Adrenal gland (tissue), 12 donors: Measurements from ENCODE around the gene PDE6B. TPM values are rescaled to one million over a fixed set of nuclear protein-coding genes. Genes with fewer than 3 reads are reported as not detected.

Experiments
- DNase-seq, 7 donors: peaks; one replicate each; pipeline ENCODE4 v3.0.0-alpha.2; 2019 to 2020
- H3K27ac ChIP-seq, 5 donors: fragments of 200-600 bp; sonication (generic) in 4 of 5; 1 replicate in 3 of 5; 2 replicates in 2 of 5; pipeline versions ENCODE4 v1.5.1 to v1.8.0; 2016 to 2020; ENCODE audit warnings: mild to moderate bottlenecking in 1 of 5
- H3K27me3 ChIP-seq: fragments of 200-600 bp; 2 replicates; pipeline ENCODE4 v1.8.0; 2021
- H3K36me3 ChIP-seq, 2 donors: fragments of 200-600 bp; replicated peaks in 1 of 2; 1 replicate in 1 of 2; 2 replicates in 1 of 2; pipeline versions ENCODE4 v1.5.1 to v1.8.0; 2018 to 2022
- H3K4me1 ChIP-seq, 2 donors: fragments of 200-600 bp; replicated peaks in 1 of 2; 1 replicate in 1 of 2; 2 replicates in 1 of 2; pipeline versions ENCODE4 v1.5.1 to v1.8.0; 2018 to 2021
- H3K4me3 ChIP-seq, 4 donors: fragments of 200-600 bp; sonication (generic) in 3 of 4; one replicate each; pipeline ENCODE4 v1.5.1; 2016 to 2018
- H3K9me3 ChIP-seq, 3 donors: fragments of 200-600 bp; sonication (generic) in 1 of 3; replicated peaks in 1 of 3; 1 replicate in 2 of 3; 2 replicates in 1 of 3; pipeline versions ENCODE4 v1.5.1 to v1.8.0; 2016 to 2021
- POLR2A ChIP-seq, 2 donors: fragments of 450-650 bp; IDR thresholded peaks; one replicate each; pipeline ENCODE4 v1.6.1; 2017; ENCODE audit warnings: antibody characterized with exemption in 2 of 2, mild to moderate bottlenecking in 2 of 2, moderate library complexity in 1 of 2
- WGBS, 4 donors: extraction: QIAGEN DNeasy Blood & Tissue Kit in 2 of 4; methylation state at CpG; one replicate each; pipeline versions ENCODE4 v1.1.5 to v1.1.7; 2013 to 2017; 5-methylcytosine and 5-hydroxymethylcytosine counted together
- intact Hi-C, 2 donors: fragments of 100-400 bp; cut with DNase I; formaldehyde crosslinking; loops; one replicate each; pipeline versions ENCODE4 v1.14.1 to v1.15.0; 2022 to 2023
- polyA plus RNA-seq, 3 donors: library from polyadenylated mRNA; stranded (reverse); fragments of 200-250 nt in 2 of 3; fragments of 350-450 nt in 1 of 3; fragmentation: Illumina TruSeq in 1 of 3; extraction: RNeasy Lipid Tissue Mini Kit (QIAGEN cat#74804) in 1 of 3; gene quantifications; one replicate each; pipeline ENCODE4 v1.2.3, GENCODE V29; 2013 to 2014
- total RNA-seq, 9 donors: library from RNA; depleted of rRNA in 4 of 9; stranded (reverse); fragments of >200 nt in 4 of 9; fragments of 120-200 nt in 1 of 9; fragmentation: NEBNext Ultra II Directional in 1 of 9; extraction: Animal tissue kit (Norgen Biotek cat#: 25700) in 1 of 9; gene quantifications; one replicate each; pipeline versions ENCODE4 v1.1.0 to v1.2.4, GENCODE V29; 2013 to 2023
- TF ChIP-seq, protein P1 (sequence below), 6 experiments: fragments of 450-650 bp in 4 of 6; fragments of 200-600 bp in 2 of 6; sonication (generic) in 1 of 6; IDR thresholded peaks; 1 replicate in 5 of 6; 2 replicates in 1 of 6; pipeline versions ENCODE4 v1.5.1 to v1.8.0; 2016 to 2021; ENCODE audit warnings: antibody characterized with exemption in 6 of 6, mild to moderate bottlenecking in 2 of 6, moderate library complexity in 1 of 6
- donor health status: healthy with polysubstance abuse.
- donor health status: Bipolar disorder and iron deficiency.
- donor health status: DM: yes; HTN: yes; CAD: no.
- donor health status: DM: no; HTN: no; CAD: no.
- donor health status: DM: no; HTN: no; CAD: no.
- donor health status: DM: yes; HTN: yes; CAD: no.

The PDE6B gene
- total and polyA plus RNA-seq, 12 donors, result 0.68 to 26.6 (median 1.9) TPM; not detected in 2

GRCh38 chr4:622996-623913 lies 2.1 kb upstream of the PDE6B start:
- intact Hi-C loops, result no loop called here
- Histone ChIP-seq H3K4me3 (no peak overlapping the region), H3K27me3 (no peaks in the 10 kb centered on the region), H3K27ac (no peak overlapping the region), H3K4me1 (no peaks in the 10 kb centered on the region), H3K36me3 (no peaks in the 10 kb centered on the region), H3K9me3 (no peaks in the 10 kb centered on the region)
- DNase-seq, result no peak
- 73 to 77% (median 75%) methylated on average over 21 to 24 of the region's 24 CpGs for WGBS, 4 donors
- TF ChIP-seq, protein P1, sequence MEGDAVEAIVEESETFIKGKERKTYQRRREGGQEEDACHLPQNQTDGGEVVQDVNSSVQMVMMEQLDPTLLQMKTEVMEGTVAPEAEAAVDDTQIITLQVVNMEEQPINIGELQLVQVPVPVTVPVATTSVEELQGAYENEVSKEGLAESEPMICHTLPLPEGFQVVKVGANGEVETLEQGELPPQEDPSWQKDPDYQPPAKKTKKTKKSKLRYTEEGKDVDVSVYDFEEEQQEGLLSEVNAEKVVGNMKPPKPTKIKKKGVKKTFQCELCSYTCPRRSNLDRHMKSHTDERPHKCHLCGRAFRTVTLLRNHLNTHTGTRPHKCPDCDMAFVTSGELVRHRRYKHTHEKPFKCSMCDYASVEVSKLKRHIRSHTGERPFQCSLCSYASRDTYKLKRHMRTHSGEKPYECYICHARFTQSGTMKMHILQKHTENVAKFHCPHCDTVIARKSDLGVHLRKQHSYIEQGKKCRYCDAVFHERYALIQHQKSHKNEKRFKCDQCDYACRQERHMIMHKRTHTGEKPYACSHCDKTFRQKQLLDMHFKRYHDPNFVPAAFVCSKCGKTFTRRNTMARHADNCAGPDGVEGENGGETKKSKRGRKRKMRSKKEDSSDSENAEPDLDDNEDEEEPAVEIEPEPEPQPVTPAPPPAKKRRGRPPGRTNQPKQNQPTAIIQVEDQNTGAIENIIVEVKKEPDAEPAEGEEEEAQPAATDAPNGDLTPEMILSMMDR (IDR thresholded peaks at IDR 0.05), result no peak
- TF ChIP-seq POLR2A (IDR thresholded peaks at IDR 0.05), result no peak

DNA sequence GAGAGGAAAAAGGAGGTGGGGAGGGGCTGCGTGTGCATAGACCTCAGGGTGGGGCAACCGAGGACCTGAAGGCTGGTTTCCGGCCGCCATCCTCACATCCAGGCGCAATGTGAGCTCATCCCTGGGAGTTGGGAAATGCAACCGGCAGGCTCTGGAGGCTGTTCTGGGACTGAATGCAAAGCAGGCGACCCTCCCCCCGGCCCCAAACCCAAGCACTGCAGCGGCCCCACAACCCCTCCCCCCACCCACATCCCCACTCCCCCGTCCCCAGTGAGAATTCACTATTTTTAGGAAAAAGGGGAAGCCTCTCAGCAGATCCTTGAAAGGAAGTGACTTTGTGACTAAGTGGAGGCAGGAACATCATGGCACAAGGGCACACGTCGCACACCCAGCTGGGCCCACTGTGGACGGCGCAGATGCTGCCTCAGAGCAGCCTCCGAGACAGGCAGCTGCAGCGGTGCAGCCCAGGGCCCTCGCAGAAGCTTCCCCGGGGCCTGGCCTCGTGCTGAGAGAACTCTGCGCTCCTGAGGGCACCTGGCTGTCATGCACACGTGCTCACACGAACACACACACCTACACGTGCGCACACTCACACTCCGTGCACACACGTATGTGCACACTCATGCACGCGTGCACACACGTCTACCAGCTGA lies 1.3 kb upstream of the PDE6B start:
- no peak for TF ChIP-seq POLR2A (IDR thresholded peaks at IDR 0.05)
- TF ChIP-seq, protein P1 (IDR thresholded peaks at IDR 0.05), result no peak
- intact Hi-C loops, result no loop called here
- 47 to 62% (median 54%) methylated on average over 16 to 29 of the region's 29 CpGs for WGBS, 4 donors

DNA sequence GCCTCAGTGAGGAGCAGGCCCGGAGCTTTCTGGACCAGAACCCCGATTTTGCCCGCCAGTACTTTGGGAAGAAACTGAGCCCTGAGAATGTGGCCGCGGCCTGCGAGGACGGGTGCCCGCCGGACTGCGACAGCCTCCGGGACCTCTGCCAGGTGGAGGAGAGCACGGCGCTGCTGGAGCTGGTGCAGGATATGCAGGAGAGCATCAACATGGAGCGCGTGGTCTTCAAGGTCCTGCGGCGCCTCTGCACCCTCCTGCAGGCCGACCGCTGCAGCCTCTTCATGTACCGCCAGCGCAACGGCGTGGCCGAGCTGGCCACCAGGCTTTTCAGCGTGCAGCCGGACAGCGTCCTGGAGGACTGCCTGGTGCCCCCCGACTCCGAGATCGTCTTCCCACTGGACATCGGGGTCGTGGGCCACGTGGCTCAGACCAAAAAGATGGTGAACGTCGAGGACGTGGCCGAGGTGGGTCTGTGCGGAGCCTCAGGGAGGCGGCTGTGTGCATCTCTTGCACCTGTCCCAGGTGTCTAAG lies 323 bp downstream of the PDE6B start:
- TF ChIP-seq POLR2A (IDR thresholded peaks at IDR 0.05), result no peak
- TF ChIP-seq, protein P1 (IDR thresholded peaks at IDR 0.05), result no peak
- Histone ChIP-seq H3K4me1 (no peaks in the 10 kb centered on the region), H3K9me3 (no peaks in the 10 kb centered on the region), H3K27me3 (no peaks in the 10 kb centered on the region), H3K36me3 (no peaks in the 10 kb centered on the region), H3K27ac (no peak overlapping the region), H3K4me3 (no peak overlapping the region)
- WGBS, 4 donors, result 85 to 92% (median 87%) methylated on average over 12 to 39 of the region's 39 CpGs
- no peak for DNase-seq
- intact Hi-C loops, result no loop called here

More for the DNA sequence above, 1.3 kb upstream of the PDE6B start:
- Histone ChIP-seq H3K27ac (no peak overlapping the region), H3K4me3 (no peak overlapping the region), H3K36me3 (no peaks in the 10 kb centered on the region), H3K4me1 (no peaks in the 10 kb centered on the region), H3K9me3 (no peaks in the 10 kb centered on the region), H3K27me3 (no peaks in the 10 kb centered on the region)
- DNase-seq, result no peak
